Fibroblast of skin of right quadriceps (primary cell): ENCODE measurements around the gene MPDZ.

Experiments
- DNase-seq: peaks from one replicate; pipeline ENCODE4 v3.0.0-alpha.2; 2013

Gene MPDZ

DNA sequence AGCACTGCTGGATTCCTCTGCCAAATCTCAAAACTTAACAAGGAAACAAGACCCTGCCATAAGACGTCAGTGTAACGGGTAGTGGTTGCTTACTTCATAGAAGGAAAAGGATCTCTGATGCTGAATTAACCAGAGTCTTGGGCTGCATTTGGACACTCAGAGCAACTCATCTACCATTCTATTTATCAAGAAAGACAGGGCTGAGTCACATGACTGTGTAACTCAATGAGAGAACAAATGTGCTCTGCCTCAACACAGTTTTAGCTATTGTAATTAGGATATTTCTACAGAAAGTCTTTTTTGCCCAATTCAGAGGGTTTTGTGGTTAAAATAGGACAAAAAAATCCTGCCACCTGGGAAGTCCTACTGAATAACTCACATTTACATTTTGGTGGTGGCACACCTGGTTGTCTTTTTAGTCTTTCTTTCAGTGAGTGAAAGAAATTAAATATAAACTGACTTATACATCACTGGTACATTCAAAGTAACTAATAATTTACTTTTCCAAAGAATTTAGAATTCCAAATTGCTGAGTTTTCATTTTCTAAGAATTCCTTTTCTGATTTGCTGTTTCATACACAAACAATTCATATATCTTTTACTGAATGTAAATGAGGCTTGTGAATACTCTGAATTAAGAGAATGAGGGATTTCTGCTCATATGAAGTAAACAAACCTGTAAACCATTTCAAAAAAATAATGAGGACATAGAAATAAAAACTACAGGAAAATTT is 104.4 kb downstream of the MPDZ start:
- no peak for DNase-seq

DNA sequence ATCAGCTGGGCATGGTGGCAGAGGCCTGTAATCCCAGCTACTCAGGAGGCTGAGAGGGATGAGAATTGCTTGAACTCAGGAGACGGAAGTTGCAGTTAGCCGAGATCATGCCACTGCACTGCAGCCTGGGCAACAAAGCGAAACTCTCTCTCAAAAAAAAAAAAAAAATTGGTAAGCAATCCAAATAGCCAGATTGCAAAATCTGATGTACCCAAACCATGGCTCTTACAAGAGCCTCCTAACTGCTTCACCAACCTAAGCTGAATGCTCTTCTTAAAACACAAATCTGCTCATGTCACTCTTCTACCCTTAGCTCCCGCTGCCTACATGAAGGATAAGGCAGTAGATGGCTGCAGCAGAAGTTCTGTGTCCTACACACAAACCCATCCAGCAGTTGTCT is 105.9 kb downstream of the MPDZ start:
- DNase-seq, result no peak

DNA sequence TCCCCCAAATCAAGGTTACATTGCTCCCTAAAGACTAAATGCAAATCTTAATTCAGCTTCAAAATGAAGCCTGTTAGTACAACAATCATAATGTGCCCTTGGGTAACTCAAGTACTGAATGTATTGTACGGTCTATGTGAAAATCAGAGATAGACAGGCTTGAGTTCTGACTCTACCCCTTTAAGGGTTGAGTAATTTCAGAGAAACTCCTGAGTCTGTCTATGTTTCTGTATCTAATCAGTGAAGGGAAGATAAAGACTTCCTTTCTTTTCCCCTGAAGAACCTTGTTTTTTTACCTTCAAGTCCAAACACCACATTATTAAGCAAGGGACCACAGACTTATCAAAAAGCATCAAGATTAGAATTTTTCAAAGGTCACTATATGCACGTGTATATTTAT is 108.2 kb downstream of the MPDZ start:
- no peak for DNase-seq

DNA sequence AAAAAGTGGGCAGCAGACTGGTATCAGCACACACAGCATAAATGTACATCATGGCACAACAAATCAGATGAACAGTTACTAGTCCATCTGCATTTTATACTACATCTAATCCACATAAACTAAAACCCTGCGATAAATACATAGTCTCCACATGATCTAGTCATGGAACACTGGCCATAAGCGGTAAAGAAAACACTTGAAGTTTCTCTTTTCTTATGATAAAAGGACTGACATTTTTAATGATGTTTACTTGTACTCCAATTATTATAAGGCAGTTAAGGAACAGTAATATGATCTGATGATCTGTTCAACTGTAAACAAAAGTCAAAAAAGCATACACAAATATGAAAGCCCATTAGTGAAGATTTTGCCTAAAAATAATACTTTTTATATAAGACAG is 112.5 kb downstream of the MPDZ start:
- no peak for DNase-seq

GRCh38 chr9:13165956-13166355 is 113.5 kb downstream of the MPDZ start:
- DNase-seq, result no peak

DNA sequence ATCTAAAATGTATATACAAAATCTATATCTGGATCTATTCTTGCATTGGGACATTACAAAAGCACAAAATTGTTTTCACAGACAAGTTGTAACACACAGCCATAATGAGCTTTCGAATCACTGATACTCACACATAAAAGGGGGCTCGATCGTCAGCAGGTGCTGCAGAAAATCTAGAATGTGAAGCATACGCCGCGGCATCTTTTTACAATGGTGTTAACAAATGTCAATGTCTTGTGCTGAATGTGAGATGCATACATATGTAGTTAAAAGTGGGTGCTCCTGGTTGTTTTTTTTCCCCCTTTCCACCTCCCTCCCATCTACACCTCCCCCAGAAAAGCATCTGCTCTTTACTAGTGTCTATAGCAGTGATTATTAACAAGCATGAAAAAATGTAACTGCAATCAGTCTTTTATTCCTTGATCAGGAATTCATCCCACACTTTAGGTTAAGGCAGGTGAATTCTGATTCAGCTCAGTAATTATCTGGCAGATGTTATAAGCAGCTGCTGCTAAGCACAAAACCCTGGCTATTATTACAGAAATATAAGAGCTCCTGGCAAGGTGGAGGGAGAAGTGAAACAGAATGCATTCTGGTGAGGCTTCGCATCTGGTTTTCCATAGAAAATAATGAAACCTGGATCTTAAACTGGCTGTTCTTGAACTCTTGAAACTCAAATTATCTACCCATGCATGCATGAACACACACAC is 114.1 kb downstream of the MPDZ start:
- DNase-seq, result no peak

DNA sequence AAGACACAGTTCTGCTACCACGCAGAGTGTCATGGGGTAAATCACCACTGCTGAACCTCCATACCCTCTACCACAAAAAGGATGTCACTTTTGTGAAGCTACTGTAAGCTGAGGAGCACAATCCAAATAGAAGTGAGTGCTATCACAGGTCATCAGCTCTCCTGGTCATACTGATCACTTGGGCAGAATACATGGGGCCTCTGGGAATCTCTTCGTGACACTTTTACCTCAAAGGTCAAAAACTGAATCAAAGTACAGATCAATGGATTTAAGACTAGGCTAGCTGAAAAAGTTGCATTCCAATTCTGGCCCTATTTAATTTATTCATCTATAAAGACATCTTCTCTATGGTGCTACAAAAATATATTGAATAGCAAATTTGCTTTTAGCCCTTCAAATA is 115.5 kb downstream of the MPDZ start:
- DNase-seq, result no peak

DNA sequence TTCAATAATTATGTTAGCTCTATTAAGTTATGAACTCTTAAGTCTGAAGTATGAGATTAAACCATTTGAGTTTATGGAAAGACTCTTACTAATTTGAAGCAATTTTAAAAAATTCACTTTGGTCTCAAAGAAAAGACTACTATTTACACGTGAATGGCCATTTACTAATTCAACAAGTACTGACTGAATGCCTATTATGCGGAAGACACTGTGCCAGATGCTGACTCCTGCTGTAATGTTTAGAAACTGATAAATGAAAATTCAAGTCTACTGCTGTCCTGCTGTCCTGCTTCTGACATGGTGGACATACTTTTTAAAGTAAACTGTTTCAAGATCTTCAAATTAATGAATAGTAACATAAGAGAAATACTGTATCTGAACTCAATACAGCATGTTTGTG is 116.2 kb downstream of the MPDZ start:
- no peak for DNase-seq

GRCh38 chr9:13160051-13160450 is 119.4 kb downstream of the MPDZ start:
- DNase-seq, result peak; percentile 33

GRCh38 chr9:13158986-13159385 is 120.5 kb downstream of the MPDZ start:
- no peak for DNase-seq

- DNase-seq, result no peak
These were observed 128.0 kb downstream of the MPDZ start for GRCh38 chr9:13151489-13151888.

DNA sequence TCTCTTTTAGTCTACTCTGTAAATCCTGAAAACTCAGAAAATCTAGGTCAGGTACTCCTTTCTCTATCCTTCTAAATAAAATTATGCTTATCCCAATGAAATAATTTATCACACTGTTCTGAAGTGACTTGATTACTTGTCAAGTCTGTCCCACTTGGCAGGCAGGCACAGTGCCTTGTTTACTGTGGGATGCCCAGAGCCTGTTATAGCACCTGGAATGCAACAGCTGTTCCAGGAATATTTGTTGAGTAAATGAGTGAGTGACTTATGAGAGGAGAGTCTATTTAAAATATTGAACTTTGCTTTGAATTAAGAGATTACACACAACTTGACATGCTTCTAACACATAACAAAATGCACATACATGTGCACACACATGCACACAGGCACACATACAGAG is 130.0 kb downstream of the MPDZ start:
- no peak for DNase-seq

- no peak for DNase-seq
These were observed 132.7 kb downstream of the MPDZ start for GRCh38 chr9:13146840-13147239.

- no peak for DNase-seq
These were observed 134.2 kb downstream of the MPDZ start for GRCh38 chr9:13145340-13145739.

DNA sequence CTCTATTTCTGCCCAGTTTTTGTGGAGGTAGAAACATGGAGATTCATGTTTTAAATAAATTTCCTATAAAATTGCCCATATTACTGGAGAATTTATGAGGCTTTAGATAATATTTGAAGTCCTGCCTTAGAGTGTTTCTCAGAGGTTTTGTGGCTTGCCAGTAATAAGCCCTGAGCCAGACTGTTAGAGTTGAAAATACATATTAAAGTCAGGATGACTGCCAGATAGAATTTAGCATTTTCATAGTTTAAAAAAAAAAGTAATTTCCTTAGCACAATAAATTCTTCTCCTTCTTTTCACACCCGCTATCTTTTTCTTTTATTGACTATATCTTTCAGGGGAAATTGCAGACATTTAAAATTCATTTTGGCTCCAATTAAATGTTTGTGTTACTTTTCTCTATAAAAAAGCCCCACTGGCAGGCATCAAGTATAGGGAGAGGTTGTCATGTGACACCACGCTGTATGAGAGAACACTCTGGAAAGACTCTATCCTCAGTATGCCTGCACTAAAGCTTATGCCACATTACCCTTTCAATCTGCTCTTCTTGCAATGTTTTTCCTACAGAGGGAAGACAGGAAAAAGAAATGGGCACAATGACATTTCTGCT is 135.2 kb downstream of the MPDZ start:
- no peak for DNase-seq

DNA sequence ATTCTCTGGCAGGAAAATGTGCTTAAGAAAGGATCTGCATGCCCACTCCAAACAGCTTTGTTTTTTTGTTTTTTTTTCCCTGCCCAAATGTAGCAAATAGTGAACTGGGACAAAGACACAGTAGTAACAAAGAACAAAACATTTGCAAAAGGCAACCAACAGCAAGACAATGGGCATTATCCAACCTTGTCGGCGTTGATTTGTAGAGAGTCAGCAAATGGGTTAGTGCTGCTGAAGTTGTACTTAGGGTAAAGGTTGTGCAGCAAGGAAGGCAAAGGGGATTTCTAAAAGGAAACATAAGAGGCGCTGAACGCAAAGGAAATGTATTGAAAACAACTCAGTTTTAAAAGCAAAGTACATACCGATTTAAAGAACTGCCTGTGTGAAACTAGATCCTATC is 136.2 kb downstream of the MPDZ start:
- no peak for DNase-seq

- no peak for DNase-seq
These were observed 136.7 kb downstream of the MPDZ start for GRCh38 chr9:13142776-13143175.

GRCh38 chr9:13141629-13142028 is 137.9 kb downstream of the MPDZ start:
- DNase-seq, result peak; percentile 19

- no peak for DNase-seq
These were observed 138.5 kb downstream of the MPDZ start for GRCh38 chr9:13140843-13141592.

DNA sequence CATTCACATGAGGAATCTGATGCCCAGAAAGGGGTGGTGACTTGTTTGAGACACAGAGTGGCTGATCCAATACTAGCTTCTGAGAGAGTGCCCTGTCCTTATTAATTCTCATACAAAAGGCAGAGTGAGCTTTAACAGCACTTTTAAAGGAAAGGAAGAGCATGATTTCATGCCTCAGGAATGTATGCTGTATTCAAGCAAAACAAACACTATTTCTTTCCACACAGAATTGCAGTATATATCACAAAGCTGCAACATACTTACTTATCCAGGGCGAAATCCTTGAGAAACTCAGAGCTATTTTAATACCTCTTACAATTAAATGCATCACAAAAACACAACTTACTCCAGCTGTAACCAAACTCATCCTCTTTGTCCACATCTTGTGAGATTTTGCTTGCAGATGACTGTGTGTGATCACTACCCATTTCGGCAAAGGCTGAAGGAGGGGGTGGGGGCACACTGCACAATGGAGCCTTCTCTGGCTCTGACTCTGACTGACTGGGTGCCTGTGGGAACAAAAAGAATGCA is 139.8 kb downstream of the MPDZ start:
- DNase-seq, result peak; percentile 87

DNA sequence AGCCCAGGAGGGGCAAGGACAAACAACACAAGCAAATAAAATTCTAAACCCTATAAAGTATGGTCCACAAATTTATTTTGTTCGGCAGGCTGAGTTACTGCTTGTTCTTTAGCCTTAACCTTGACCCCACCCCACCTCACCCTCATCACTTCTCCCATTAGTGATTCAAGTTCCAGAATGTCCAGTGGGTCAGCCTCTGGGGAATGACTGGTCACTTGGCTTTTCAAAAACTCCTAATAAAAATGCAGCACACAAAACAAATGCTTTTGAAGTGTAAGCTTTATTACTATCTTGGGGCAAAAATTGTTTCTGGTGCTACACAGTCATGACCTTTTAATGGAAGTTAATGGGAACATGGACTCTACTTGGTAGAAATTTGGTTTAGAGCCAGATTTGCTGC is 142.1 kb downstream of the MPDZ start:
- no peak for DNase-seq

DNA sequence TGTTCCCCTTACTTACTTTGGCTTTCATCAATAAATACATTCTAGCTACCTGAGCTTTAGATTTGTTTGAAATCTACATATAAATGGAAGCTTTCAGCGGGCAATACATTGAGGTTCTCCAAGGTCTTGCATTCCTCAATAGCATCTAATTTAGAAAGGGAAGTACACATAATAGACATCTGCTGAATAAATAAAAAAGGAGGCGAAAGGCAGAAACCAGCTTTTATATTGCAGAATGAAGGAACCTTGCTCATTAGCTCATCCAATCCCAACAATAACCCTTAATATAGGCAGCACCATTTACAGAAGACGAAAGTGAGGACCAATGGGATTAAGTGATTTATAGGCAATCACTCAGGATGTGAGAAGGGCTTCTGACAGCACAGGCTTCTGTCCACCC is 147.5 kb downstream of the MPDZ start:
- DNase-seq, result no peak

DNA sequence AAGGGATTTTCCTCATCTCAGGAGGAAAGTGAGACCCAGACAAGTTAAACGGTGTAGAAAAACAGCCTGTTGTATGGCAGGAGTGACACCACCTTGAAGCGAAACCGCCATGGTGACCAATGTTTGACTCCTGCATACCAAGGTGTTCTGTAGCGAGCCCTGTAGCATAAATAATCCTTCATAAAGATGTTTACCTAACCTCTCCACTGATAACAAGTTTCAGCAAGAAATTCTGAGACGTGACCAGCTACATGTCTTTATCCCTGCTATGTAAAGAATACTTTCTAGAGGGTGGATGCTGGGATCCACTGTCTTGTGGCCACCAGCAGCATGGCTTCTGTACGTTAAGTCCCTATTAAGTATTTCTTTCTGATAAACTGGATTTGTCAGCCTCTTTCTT is 148.1 kb downstream of the MPDZ start:
- DNase-seq, result no peak
